Lower leg skin (tissue), 3 donors: ENCODE results near the gene ADCY10.

ENCODE experiments used
- POLR2A ChIP-seq, 2 donors: fragments of 450-650 bp; IDR thresholded peaks; one replicate each; pipeline ENCODE4 v1.6.1; 2016 to 2017; ENCODE audit warnings: antibody characterized with exemption in 2 of 2, mild to moderate bottlenecking in 1 of 2, moderate library complexity in 1 of 2
- TF ChIP-seq, protein P1 (sequence below), 3 donors: fragments of 450-650 bp; IDR thresholded peaks; one replicate each; pipeline ENCODE4 v1.5.1; 2016; ENCODE audit warnings: antibody characterized with exemption in 3 of 3, mild to moderate bottlenecking in 3 of 3, moderate library complexity in 2 of 3

DNA sequence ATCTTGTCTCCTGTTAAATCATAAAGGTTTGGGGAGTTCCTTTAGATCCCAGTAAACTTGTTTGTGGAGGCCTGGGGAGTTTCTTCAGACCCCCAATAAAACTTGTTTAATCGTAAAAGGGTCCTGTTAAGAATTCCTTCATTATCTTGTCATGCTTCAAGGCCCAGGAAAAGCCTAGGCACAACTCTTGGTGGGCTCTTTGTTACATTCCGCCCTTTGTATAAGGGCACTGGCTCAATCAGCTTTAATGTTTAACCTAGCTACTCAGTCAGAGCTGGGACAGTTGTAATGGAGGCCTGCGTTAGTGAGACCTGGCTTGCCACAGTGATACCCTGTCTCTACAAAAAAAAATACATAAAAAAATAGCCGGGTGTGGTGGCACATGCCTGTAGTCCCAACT, 115.0 kb downstream of the ADCY10 start:
- TF ChIP-seq, protein P1, sequence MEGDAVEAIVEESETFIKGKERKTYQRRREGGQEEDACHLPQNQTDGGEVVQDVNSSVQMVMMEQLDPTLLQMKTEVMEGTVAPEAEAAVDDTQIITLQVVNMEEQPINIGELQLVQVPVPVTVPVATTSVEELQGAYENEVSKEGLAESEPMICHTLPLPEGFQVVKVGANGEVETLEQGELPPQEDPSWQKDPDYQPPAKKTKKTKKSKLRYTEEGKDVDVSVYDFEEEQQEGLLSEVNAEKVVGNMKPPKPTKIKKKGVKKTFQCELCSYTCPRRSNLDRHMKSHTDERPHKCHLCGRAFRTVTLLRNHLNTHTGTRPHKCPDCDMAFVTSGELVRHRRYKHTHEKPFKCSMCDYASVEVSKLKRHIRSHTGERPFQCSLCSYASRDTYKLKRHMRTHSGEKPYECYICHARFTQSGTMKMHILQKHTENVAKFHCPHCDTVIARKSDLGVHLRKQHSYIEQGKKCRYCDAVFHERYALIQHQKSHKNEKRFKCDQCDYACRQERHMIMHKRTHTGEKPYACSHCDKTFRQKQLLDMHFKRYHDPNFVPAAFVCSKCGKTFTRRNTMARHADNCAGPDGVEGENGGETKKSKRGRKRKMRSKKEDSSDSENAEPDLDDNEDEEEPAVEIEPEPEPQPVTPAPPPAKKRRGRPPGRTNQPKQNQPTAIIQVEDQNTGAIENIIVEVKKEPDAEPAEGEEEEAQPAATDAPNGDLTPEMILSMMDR (IDR thresholded peaks at IDR 0.05) = no peak
- no peak for TF ChIP-seq POLR2A (IDR thresholded peaks at IDR 0.05)
